Renal pelvis (tissue), 4 donors: ENCODE measurements around the gene TNRC6C. TPM values are rescaled to one million over a fixed set of nuclear protein-coding genes. Genes with fewer than 3 reads are reported as not detected.
"Not testable (repeated sequence)": the region's sequence is repeated elsewhere in the genome, so short reads cannot be mapped to it uniquely, and the experiment has no call there.

Experiments used
- DNase-seq: peaks from one replicate; pipeline ENCODE4 v3.0.0-alpha.2; 2013
- polyA plus RNA-seq, 3 donors: library from polyadenylated mRNA; unstranded; fragments of 120-200 nt; gene quantifications; one replicate each; pipeline ENCODE4 v1.2.1, GENCODE V29; 2013; ENCODE audit not compliant: insufficient read length in 3 of 3

Gene TNRC6C
- polyA plus RNA-seq, 3 donors = 12.1 to 18.0 (median 16.1) TPM

DNA sequence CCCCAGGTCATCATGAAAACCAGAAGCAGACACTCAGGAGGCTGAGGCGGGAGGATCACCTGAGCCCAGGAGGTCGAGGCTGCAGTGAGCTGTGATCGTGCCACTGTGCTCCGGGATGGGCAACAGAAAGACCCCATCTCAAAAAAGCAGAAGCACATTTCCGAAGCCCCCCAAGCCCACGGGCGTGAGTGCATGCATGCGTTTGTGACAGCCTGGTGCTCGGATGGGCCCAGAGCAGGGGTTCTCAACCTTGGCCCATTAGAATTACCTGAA, 150.9 kb downstream of the TNRC6C start:
- DNase-seq = no peak

- DNase-seq = no peak
Measured at GRCh38 chr17:78110363-78111015, 152.0 kb downstream of the TNRC6C start.

DNA sequence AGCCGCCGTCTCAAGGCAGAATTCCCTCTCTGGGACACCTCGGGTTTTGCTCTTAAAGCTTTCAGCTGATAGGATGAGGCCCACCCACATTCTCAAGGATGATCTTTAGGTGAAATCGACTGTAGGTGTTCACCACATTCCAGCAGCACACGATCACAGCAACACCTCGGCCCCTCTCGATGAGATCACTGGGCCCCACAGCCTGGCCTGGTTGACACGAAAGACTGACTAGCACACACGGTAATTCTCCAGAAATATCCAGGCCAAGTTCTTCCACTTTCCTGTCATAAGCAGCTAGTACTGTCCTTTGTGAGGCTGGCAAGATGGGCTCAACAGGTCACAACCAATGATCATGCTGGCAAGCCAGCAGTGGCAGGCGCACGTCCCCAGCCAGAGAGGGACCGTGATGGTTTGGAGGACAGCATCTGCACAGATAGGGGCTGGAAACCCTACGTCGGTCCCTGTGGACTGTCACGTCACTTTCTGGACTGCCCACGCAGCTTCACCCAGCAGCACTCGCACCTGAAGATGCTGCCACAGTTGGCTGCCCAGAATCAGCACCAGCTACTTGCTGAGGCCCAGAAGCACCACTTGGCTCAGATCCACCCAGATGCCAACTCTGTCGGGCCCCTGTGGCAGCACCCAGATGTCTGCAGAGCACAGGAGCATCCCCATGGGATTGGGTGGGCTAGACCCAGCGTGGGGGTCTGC, 152.7 kb downstream of the TNRC6C start:
- DNase-seq = no peak

DNA sequence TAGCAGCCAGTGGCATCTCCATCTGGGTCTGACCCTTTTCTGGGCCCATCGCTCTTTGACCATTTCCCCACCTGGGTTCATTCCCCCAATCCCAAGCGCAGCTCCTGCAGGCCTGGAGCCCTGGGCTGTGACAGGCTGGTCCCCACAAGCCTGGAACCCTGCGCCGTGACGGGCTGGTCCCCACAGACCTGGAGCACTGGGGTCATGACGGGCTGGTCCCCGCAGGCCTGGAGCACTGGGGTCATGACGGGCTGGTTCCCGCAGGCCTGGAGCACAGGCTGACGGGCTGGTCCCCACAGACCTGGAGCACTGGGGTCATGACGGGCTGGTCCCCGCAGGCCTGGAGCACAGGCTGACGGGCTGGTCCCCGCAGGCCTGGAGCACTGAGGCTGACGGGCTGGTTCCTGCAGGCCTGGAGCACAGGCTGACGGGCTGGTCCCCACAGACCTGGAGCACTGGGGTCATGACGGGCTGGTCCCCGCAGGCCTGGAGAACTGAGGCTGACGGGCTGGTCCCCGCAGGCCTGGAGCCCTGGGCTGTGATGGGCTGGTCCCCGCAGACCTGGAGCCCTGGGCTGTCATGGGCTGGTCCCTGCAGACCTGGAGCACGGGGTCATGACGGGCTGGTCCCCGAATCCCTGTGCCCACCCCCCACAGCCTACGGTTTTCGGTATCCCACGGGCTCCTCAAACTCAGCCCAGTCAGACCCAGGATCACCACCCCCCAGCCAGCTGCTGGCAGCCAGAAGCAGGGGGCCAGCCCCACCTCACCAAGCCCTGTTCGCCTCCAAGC, 153.4 kb downstream of the TNRC6C start:
- DNase-seq = no peak

DNA sequence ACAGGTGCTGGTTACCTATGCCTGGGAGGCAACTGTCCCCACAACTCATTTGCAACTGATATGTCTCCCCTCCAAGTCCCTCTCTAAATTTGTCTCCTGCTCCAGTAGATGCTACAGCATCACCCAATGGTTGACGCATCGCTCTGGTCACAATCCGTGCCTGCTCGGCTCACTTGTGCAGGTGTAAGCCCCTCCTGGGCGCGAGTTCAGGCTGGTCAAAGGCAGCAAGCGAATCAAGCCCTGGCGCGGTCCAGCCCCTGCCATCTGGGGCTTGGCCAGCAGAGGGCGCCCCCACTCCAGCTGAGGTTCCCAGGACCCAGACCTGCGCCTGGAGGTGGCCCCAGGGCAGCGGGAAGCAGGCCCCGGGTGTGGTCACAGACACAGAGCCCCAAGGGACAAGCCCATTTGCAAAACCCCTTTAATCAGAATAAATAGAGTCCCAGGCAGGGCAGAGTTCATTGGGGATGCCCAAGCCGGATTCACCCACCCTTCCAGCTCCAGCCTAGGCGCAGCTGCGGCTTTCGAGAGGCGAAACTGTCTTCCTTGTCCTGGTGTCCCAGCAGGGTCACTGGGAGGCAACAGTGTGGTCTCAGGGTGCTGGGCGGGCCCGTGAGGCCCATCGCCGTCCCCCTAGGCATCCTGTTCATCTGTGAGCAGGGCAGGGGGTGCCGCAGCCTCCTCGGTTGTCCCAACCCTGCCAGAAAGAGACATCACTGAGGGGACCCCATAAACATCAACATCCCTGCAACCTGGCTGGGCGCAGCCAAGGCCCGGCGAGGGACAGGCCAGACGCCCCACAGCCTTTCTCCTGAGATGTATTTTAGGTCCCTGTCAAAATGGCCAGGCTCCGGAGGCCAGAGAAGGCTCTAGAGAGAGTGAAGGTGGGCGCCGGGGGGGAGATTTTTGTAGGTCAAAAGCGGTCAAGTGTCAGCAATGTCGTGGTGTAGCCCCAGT, 154.3 kb downstream of the TNRC6C start:
- no peak for DNase-seq

DNA sequence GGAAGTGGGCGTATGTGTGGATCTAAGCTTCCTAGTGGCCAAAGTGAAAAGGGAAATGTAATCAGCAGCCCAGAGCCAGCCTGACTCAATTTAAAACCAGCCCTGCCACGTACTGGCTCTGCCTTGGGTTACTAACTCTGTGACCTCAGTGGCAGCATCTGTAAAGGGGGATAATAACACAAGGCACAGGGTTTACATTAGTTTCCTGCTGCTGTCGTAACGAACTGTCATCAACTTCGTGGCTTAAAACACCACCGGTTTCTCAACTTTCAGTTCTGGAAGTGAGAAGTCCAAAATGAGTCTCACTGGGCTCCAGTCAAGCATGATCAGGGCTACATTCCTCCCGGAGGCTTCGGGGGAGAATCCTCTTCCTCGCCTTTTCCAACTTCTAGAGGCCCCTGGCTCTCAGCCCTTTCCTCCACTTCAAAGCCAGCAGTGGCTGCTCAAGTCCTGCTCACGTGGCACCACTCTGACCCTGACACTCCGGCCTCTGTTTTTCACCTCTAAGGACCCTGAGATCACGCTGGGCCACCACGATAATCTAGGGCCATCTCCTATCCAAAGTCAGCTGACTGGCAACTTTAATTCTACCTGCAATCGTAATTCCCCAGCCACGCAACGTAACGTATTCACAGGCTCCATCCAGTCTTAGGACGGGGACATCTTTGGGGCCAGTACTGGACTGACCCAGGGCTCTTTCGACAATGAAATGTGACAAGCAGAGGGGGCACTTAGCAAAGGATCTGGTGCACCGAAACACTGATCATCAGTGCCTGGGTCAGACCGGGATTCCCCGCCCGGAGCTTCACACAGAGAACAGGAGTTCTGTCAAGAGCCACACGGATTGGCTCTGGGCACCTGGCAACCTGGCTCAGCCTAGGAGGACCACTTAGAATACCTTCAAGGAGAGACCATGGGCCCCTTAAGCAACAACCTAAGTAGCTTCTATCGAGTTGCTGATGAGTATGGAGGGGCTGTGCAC, 155.6 kb downstream of the TNRC6C start:
- DNase-seq = no peak

DNA sequence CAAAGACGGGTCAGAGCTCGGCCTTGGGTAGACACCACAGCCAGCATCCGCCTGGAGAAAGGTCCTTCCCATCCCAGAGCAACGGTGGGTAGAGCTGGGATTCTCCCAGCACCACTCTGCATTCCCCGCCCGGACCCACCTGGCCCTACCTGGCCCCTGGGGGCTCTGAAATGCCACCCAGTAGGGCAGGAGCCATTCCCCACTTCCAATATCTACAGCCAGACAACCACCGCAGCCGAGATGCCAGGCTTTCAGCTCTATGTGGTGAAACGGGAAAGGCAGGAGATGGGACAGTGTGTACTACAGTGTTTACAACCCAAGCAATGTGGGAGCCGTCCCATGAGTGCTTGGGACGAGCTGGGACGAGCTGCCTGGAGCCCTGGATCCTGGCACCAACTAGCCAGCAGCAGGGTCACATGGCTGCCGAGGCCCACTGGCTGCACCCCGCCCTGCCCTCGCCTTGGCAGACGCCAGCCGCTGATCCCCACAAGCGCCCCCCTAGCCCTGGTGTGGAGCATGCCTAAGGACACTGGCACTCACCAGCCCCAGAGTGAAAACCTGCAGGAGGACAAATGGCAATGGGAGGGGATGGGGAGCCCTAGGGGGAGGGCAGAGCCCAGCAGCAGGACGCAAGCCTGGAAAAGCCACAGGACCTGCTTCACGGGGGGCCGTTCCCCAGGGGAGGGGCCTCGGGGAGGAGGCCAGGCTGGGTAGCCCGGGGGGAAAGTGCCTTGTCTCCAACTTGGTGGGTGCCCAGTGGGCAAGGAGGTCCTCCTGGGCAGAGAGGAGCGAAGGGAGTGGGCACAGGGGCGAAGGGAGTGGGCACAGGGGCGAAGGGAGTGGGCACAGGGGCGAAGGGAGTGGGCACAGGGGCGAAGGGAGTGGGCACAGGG, 156.6 kb downstream of the TNRC6C start:
- no peak for DNase-seq

DNA sequence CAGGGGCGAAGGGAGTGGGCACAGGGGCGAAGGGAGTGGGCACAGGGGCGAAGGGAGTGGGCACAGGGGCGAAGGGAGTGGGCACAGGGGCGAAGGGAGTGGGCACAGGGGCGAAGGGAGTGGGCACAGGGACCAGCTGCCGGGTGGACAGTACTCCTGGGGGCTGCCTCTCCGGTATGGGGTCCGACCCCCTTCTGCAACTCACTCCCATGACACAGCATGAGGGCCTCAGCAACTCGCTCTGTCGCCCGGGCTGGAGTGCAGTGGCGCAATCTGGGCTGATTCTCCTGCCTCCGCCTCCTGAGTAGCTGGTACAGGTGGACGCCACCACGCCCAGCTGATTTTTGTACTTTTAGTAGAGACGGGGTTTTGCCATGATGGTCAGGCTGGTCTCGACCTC, 157.3 kb downstream of the TNRC6C start:
- not testable (repeated sequence) for DNase-seq

GRCh38 chr17:78116411-78116810, 157.9 kb downstream of the TNRC6C start:
- no peak for DNase-seq

DNA sequence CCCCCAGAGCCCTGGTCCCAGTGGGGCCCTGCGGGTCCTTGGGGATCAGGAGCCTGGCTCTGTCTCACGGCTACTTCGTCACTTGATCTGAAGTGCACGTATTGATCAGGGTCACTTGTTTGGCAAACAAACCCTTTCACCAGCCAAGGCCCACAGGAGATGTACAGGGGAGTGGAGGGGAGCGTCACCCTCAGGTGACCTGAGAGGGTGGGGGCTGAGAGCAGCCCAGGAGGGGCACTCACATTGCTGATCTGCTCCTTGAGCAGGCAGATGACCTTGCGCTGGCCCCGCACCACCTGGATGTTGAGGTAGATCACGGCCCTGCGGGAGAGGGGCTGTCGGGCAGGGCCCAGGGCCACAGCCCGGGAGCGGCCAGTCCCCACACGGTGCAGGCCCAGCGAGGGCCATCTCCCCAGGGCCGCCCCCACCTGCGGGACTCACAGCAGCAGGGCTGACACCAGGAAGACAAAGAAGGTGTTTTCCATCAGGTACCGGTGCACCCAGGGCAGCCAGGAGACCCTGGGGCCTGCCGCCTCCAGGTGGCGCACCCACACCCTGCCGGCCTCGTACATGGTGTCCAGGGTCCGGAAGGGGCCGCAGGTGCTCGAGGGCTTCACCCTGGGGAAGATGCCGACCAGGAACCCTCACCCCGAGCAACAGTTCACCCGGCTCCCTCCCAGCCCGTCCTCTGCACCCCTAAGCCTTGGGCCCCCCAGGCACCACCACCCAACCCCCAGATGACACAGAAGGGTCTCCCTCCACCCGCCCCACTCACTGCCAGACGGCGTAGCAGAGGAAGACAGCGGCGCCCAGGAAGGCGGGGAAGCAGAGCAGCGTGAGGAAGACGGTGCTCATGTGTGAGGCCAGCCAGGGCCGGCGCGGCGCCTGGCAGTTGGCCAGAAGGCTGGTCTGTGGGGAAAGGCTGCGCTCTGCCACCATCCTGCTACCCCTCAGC, 158.8 kb downstream of the TNRC6C start:
- DNase-seq = no peak

DNA sequence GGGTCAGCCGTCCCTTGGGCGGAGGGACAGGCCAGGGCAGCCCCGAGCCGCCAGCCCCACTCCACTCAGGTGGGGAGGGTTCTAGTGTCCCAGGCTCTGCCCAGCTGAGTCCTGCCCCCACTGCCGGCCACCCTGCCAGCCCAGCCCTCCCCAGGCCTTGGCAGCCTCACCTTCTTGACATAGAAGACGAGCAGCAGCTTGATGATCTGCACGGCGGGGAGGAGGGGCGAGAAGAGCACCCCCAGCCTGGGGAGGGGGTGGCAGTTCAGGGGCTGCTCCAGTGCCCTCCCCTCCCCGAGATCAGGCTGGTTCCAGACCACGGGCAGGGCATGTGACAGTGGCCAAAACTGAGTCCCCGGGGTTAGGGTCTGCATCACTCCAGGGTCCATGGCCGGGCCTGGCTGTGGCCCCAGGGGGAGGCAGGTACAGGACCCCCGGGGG, 160.3 kb downstream of the TNRC6C start:
- DNase-seq = no peak

DNA sequence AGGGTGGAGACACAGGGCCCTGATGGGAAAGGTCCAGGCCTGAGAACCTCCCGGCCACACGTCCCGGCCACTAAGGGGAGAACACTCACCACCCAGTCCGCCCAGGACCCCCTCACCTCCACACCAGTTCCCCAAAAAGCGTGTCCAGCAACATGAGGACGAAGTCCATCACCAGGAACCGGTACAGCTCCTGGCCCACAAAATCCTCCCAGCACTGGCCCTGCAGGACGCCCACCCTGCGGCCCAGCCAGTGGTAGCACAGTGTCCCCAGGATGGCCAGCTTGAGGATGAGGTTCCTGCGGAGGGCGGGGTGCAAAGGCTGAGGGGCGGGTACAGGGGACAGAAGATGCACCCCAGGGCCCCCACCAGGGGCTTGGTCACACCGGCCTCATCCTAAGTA, 162.0 kb downstream of the TNRC6C start:
- no peak for DNase-seq

DNA sequence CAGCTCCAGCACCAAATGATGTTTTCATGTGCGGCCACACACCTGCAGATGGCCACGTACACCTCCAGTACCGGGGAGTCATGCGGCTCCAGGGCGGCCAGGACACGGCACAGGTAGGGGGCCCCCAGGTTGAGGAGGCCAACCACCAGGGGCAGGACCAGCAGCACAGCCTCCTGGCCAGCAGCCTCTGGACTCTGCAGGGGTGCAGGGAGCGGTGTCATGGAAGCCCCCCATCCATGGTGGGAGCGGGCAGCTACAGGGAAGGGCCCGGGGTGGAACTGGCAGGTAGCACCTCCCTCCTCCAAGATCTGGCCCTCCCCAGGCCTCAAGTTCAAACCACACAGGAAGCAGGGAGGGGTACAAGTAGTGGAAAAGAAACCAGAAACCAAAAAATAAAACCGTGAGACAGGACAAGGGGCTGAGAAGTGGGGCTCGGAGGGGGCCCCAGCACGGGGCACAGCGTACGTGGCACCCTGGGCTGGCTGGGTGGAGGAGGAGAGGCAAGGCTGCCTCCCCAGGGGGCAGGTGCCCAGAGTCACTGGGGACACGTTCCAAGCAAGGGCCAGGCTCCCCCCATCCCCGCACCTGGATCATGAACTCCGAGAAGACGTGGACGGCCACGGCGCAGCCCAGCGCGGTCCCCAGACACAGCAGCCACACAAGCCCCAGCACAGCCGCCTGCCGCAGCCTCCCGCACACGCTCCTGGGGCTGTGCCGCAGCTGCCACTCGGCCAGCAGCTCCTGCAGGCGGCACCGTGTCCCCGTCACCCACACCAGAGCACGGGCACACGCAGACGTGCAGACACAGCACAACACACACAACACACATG, 162.7 kb downstream of the TNRC6C start:
- DNase-seq = no peak

GRCh38 chr17:78121801-78122215, 163.3 kb downstream of the TNRC6C start:
- no peak for DNase-seq

DNA sequence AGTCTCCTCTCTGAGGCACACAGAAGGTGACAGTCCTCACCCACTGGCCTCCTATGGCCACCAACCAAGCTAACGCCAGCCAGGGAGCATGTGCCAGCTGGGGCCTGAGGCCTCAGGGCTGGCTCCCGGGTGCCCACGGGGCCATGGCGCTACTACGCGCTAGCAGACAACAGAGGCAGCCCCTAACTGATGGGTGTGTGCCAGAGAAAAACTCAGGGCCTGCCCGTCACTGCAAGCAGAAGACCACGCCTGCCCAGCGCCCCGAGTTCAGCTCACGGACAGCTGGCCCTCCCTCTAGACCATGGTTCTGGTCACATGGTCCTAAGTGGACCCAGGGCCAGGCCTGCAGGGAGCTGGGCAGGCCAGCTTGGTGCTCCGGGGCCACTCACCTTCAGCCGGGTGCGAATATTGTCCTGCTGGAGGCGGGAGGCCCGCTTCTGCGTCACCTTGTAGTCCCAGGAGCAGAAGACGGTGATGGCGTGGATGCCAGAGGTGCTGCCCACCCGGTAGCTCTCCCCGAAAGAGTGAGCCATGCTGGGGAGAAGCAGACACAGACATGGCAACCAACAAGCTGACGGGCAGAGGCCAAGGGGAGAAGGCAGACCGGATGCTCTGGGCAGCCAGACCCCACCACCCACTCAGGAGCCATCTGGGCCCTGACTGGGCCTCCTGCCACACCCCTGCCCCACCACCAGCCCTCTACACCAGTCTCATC, 163.9 kb downstream of the TNRC6C start:
- no peak for DNase-seq

- DNase-seq = no peak
Measured at GRCh38 chr17:78122931-78123249, 164.4 kb downstream of the TNRC6C start.
